Choroid plexus epithelial cell (primary cell): ENCODE measurements around the gene CFAP73.
A peak's percentile ranks its signal among the peaks of the same experiment; 100 is the strongest.

Experiments used
- DNase-seq: peaks from one replicate; pipeline ENCODE4 v3.0.0-alpha.2; 2010; ENCODE audit warnings: low read depth
- H3K4me3 ChIP-seq: 2 replicates; pipeline ENCODE4 v1.5.1; 2011; ENCODE audit warnings: low read depth, mild to moderate bottlenecking, control low read depth, low read length, moderate library complexity
- CTCF ChIP-seq: conservative IDR thresholded peaks from 2 replicates; pipeline ENCODE4 v1.5.1; 2011; ENCODE audit warnings: low read depth, mild to moderate bottlenecking, control low read depth, inconsistent platforms, low read length, moderate library complexity

Gene CFAP73

DNA sequence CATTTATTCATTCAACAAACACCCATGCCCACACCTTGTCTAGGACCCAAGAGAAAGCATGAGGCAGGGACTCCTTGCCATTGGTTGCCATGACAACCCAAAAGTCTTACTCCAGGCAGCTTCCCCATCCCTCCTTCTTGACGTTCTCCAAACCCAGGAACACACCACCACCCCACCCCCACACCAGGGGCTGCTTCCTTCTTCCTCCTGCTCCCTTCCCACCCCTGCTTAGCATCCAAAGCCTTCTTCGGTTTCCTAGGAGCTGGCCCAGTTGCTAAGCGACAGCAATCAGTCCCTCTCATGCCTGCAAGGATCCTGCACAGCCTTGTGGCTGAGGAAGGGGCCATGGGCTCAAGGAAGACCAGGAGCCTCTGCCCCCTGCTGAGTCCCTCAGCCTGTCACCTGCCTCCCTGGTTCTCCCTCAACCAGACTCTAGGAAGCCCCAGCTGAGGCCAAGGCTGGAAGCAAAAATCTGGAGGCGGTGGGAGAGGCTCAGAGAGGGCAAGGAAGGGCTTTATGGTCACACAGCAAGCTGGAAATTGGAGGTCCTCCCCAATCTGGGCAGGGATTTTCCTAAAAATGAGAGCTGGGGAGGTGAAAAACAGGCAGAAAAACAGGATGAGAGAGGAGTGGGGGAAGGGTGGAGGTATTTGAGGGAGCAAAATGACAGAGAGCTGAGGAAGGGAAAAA is 29.4 kb upstream of the CFAP73 start:
- no peak overlapping the region for H3K4me3 ChIP-seq
- no peak for DNase-seq
- no peak for TF ChIP-seq CTCF

- TF ChIP-seq CTCF, result no peak
- H3K4me3 ChIP-seq, result no peak overlapping the region
- no peak for DNase-seq
Observed at GRCh38 chr12:113120670-113121370, 28.7 kb upstream of the CFAP73 start.

GRCh38 chr12:113127791-113128199 is 21.7 kb upstream of the CFAP73 start:
- no peak overlapping the region for H3K4me3 ChIP-seq
- TF ChIP-seq CTCF, result no peak
- no peak for DNase-seq

GRCh38 chr12:113128802-113129663 is 20.5 kb upstream of the CFAP73 start:
- no peak for TF ChIP-seq CTCF
- no peak overlapping the region for H3K4me3 ChIP-seq
- no peak for DNase-seq

GRCh38 chr12:113129664-113130456 is 19.7 kb upstream of the CFAP73 start:
- DNase-seq, result no peak
- no peak overlapping the region for H3K4me3 ChIP-seq
- TF ChIP-seq CTCF, result no peak

- no peak for DNase-seq
- peak; percentile 34 for TF ChIP-seq CTCF
- H3K4me3 ChIP-seq, result no peak overlapping the region
Observed at GRCh38 chr12:113130457-113131135, 18.9 kb upstream of the CFAP73 start.
